RWPE2 (cell line): Measurements from ENCODE around the gene COLEC11.

Source experiments
- ATAC-seq: fragments of 200-7000 bp; cut with Tn5 transposase; 3 replicates; pipeline ENCODE4 v1.9.1; 2021; ENCODE audit warnings: low read depth
- DNase-seq: peaks from one replicate; pipeline ENCODE4 v3.0.0-alpha.2; 2020; ENCODE audit warnings: low spot score
- H3K27ac ChIP-seq: fragments of 450-650 bp; 2 replicates; pipeline ENCODE4 v1.5.1; 2017; ENCODE audit warnings: mild to moderate bottlenecking; ENCODE audit not compliant: poor library complexity, severe bottlenecking
- H3K27me3 ChIP-seq: fragments of 250-450 bp; sonication (Bioruptor Pico); 2 replicates; pipeline ENCODE4 v1.5.1; 2021; ENCODE audit warnings: mild to moderate bottlenecking, moderate library complexity; ENCODE audit not compliant: insufficient read depth, poor library complexity, severe bottlenecking
- H3K36me3 ChIP-seq: fragments of 250-450 bp; sonication (Bioruptor Pico); 2 replicates; pipeline ENCODE4 v1.5.1; 2020; ENCODE audit warnings: low read depth, mild to moderate bottlenecking, moderate library complexity
- H3K4me1 ChIP-seq: fragments of 250-450 bp; sonication (Bioruptor Pico); 2 replicates; pipeline ENCODE4 v1.5.1; 2021; ENCODE audit warnings: mild to moderate bottlenecking, moderate library complexity; ENCODE audit not compliant: insufficient read depth, poor library complexity, severe bottlenecking
- H3K4me3 ChIP-seq: fragments of 250-450 bp; sonication (Bioruptor Pico); 2 replicates; pipeline ENCODE4 v1.5.1; 2021; ENCODE audit warnings: mild to moderate bottlenecking, moderate library complexity; ENCODE audit not compliant: severe bottlenecking
- H3K9me3 ChIP-seq: fragments of 250-450 bp; sonication (Bioruptor Pico); 2 replicates; pipeline ENCODE4 v1.5.1; 2021; ENCODE audit warnings: mild to moderate bottlenecking, moderate library complexity; ENCODE audit not compliant: severe bottlenecking
- CTCF ChIP-seq: fragments of 450-650 bp; IDR thresholded peaks from one replicate; pipeline ENCODE4 v1.5.1; 2017; ENCODE audit warnings: mild to moderate bottlenecking, moderate library complexity; ENCODE audit not compliant: poor library complexity, severe bottlenecking

Gene COLEC11

GRCh38 chr2:3595985-3596384, 1.1 kb downstream of the COLEC11 start:
- no peak overlapping the region for H3K27ac ChIP-seq
- H3K36me3 ChIP-seq = no peaks in the 10 kb centered on the region
- no peaks in the 10 kb centered on the region for H3K4me1 ChIP-seq
- ATAC-seq (no peak), DNase-seq (no peak)
- H3K27me3 ChIP-seq = no peaks in the 10 kb centered on the region
- no peaks in the 10 kb centered on the region for H3K9me3 ChIP-seq
- TF ChIP-seq CTCF = no peak
- no peak overlapping the region for H3K4me3 ChIP-seq

GRCh38 chr2:3596901-3597417, 2.0 kb downstream of the COLEC11 start:
- Histone ChIP-seq H3K4me1 (no peaks in the 10 kb centered on the region), H3K36me3 (no peaks in the 10 kb centered on the region), H3K4me3 (no peak overlapping the region), H3K9me3 (no peaks in the 10 kb centered on the region), H3K27me3 (no peaks in the 10 kb centered on the region), H3K27ac (no peak overlapping the region)
- no peak for TF ChIP-seq CTCF
- DNase-seq (no peak), ATAC-seq (no peak)

- no peak overlapping the region for H3K27ac ChIP-seq
- ATAC-seq (no peak), DNase-seq (no peak)
- no peak overlapping the region for H3K4me3 ChIP-seq
- no peak for TF ChIP-seq CTCF
- H3K36me3 ChIP-seq = no peaks in the 10 kb centered on the region
- H3K9me3 ChIP-seq = no peaks in the 10 kb centered on the region
- no peaks in the 10 kb centered on the region for H3K4me1 ChIP-seq
- H3K27me3 ChIP-seq = no peaks in the 10 kb centered on the region
Observed at GRCh38 chr2:3597567-3597966, 2.7 kb downstream of the COLEC11 start.

- TF ChIP-seq CTCF = no peak
- H3K36me3 ChIP-seq = no peaks in the 10 kb centered on the region
- H3K4me3 ChIP-seq = no peak overlapping the region
- H3K9me3 ChIP-seq = no peaks in the 10 kb centered on the region
- ATAC-seq = no peak
- no peaks in the 10 kb centered on the region for H3K4me1 ChIP-seq
- H3K27ac ChIP-seq = no peak overlapping the region
- H3K27me3 ChIP-seq = no peaks in the 10 kb centered on the region
- no peak for DNase-seq
Observed at GRCh38 chr2:3598197-3598910, 3.4 kb downstream of the COLEC11 start.
